ENCODE measurements around the gene RPL10A.

DNA sequence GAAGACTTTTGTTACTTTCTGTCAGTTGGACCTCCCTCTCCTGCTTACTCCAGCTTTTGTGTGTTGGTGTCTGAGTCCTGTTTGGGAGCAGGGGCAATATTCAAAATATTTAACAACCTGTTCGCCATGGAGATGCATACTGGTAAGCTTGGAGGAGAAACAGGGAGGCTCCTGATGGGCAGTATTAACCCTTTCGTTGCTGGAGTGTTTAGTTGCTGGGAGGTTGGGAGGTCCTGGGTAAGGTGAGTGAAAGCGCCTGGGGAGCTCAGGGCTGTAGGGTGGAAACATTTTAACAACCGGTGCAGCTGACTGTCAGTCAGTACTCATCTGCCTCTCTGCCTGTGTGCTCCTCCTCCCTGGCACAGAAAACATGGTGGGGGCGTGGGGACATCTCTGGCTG, 40.3 kb downstream of the RPL10A start:
- TF ChIP-seq, protein P1, sequence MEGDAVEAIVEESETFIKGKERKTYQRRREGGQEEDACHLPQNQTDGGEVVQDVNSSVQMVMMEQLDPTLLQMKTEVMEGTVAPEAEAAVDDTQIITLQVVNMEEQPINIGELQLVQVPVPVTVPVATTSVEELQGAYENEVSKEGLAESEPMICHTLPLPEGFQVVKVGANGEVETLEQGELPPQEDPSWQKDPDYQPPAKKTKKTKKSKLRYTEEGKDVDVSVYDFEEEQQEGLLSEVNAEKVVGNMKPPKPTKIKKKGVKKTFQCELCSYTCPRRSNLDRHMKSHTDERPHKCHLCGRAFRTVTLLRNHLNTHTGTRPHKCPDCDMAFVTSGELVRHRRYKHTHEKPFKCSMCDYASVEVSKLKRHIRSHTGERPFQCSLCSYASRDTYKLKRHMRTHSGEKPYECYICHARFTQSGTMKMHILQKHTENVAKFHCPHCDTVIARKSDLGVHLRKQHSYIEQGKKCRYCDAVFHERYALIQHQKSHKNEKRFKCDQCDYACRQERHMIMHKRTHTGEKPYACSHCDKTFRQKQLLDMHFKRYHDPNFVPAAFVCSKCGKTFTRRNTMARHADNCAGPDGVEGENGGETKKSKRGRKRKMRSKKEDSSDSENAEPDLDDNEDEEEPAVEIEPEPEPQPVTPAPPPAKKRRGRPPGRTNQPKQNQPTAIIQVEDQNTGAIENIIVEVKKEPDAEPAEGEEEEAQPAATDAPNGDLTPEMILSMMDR (conservative IDR thresholded peaks at IDR 0.05; ENCODE audit: low read length) = no peak
- TF ChIP-seq EZH2phosphoT487 (IDR thresholded peaks at IDR 0.05; ENCODE audit: borderline replicate concordance, low read depth, low read length) = no peak
